ENCODE data around the gene PHF21B.

DNA sequence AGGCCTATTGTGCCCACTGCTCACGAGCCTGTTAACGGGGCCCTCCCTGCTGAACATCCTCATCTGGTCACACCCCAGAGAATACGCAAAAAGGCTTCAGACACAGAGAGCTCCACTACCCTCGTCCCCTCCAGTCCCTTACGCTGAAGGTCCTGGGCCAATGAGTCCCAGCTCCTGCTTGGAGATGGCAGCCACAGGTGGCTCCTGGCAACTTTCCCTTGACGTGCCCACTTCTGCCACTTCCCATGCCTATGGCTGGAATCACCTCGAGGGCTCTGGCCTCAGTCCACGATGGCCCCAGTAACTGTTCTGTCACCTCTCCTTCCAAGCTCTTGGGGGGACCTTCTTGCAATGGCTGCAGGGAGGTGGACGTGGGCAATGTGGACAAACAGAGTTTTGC is 12.7 kb downstream of the PHF21B start:
- no peak for TF ChIP-seq PHF8 (conservative IDR thresholded peaks at IDR 0.05; ENCODE audit: low read depth, low read length)
- TF ChIP-seq, protein P1, sequence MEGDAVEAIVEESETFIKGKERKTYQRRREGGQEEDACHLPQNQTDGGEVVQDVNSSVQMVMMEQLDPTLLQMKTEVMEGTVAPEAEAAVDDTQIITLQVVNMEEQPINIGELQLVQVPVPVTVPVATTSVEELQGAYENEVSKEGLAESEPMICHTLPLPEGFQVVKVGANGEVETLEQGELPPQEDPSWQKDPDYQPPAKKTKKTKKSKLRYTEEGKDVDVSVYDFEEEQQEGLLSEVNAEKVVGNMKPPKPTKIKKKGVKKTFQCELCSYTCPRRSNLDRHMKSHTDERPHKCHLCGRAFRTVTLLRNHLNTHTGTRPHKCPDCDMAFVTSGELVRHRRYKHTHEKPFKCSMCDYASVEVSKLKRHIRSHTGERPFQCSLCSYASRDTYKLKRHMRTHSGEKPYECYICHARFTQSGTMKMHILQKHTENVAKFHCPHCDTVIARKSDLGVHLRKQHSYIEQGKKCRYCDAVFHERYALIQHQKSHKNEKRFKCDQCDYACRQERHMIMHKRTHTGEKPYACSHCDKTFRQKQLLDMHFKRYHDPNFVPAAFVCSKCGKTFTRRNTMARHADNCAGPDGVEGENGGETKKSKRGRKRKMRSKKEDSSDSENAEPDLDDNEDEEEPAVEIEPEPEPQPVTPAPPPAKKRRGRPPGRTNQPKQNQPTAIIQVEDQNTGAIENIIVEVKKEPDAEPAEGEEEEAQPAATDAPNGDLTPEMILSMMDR (IDR thresholded peaks at IDR 0.05; ENCODE audit: control extremely low read depth in 1 of 3, insufficient read depth in 1 of 3, low read depth in 1 of 3, low read length in 3 of 3): no peak
- TF ChIP-seq EZH2 (IDR thresholded peaks at IDR 0.05; ENCODE audit: low read depth, low read length, severe bottlenecking): no peak
- TF ChIP-seq POLR2A (IDR thresholded peaks at IDR 0.05; ENCODE audit: control extremely low read depth in 1 of 2, low read depth in 2 of 2, low read length in 2 of 2): no peak
- TF ChIP-seq JUND (IDR thresholded peaks at IDR 0.05; ENCODE audit: low read length): no peak
- TF ChIP-seq JUN (IDR thresholded peaks at IDR 0.05; ENCODE audit: low read depth, low read length): no peak
- no peak for TF ChIP-seq EGR1 (IDR thresholded peaks at IDR 0.05; ENCODE audit: borderline replicate concordance, low read depth, low read length)
- no peak for TF ChIP-seq NANOG (IDR thresholded peaks at IDR 0.05; ENCODE audit: insufficient read depth, low read depth, low read length, poor library complexity, severe bottlenecking)
- no peak for TF ChIP-seq TAF1 (IDR thresholded peaks at IDR 0.05; ENCODE audit: low read depth, low read length)
- TF ChIP-seq HDAC2 (IDR thresholded peaks at IDR 0.05; ENCODE audit: borderline replicate concordance in 1 of 2, low read depth in 2 of 2, low read length in 2 of 2): no peak
- TF ChIP-seq RXRA (IDR thresholded peaks at IDR 0.05; ENCODE audit: insufficient read depth, low read depth, low read length): no peak
- TF ChIP-seq RFX5 (IDR thresholded peaks at IDR 0.05; ENCODE audit: borderline replicate concordance, low read depth, low read length): no peak
- TF ChIP-seq, protein P2, sequence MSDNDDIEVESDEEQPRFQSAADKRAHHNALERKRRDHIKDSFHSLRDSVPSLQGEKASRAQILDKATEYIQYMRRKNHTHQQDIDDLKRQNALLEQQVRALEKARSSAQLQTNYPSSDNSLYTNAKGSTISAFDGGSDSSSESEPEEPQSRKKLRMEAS (IDR thresholded peaks at IDR 0.05): no peak
- TF ChIP-seq CEBPB (IDR thresholded peaks at IDR 0.05; ENCODE audit: low read depth, low read length): no peak

Measured in H1 (cell line).